Aorta (tissue), 5 donors: ENCODE measurements around the gene PADI2. TPM values are rescaled to one million over a fixed set of nuclear protein-coding genes. Genes with fewer than 3 reads are reported as not detected.

Experiments used
- ATAC-seq: fragments of 200-7000 bp; cut with Tn5 transposase; one replicate; pipeline ENCODE4 v1.9.1; 2022; ENCODE audit warnings: moderate library complexity; ENCODE audit not compliant: low FRiP score
- DNase-seq, 2 donors: peaks; one replicate each; pipeline ENCODE4 v3.0.0-alpha.2; 2020
- H3K27ac ChIP-seq, 2 donors: one replicate each; pipeline ENCODE4 v1.5.1; 2013; ENCODE audit warnings: low read length in 2 of 2, mild to moderate bottlenecking in 2 of 2, moderate library complexity in 2 of 2, control low read depth in 1 of 2, inconsistent platforms in 1 of 2, low read depth in 1 of 2
- H3K27me3 ChIP-seq, 2 donors: one replicate each; pipeline ENCODE4 v1.6.1; 2013; ENCODE audit warnings: control low read depth in 1 of 2, low read length in 1 of 2, mild to moderate bottlenecking in 1 of 2, moderate library complexity in 1 of 2; ENCODE audit not compliant: insufficient read depth in 2 of 2, control insufficient read depth in 1 of 2
- H3K36me3 ChIP-seq, 2 donors: one replicate each; pipeline ENCODE4 v1.6.1; 2013; ENCODE audit warnings: control low read depth in 1 of 2, low read length in 1 of 2, mild to moderate bottlenecking in 1 of 2; ENCODE audit not compliant: insufficient read depth in 2 of 2, control insufficient read depth in 1 of 2
- H3K4me1 ChIP-seq, 2 donors: one replicate each; pipeline ENCODE4 v1.6.1; 2013; ENCODE audit warnings: low read length in 2 of 2, control low read depth in 1 of 2, mild to moderate bottlenecking in 1 of 2, moderate library complexity in 1 of 2; ENCODE audit not compliant: insufficient read depth in 2 of 2, control insufficient read depth in 1 of 2
- H3K4me3 ChIP-seq, 2 donors: one replicate each; pipeline ENCODE4 v1.5.1; 2013; ENCODE audit warnings: low read length in 2 of 2, control low read depth in 1 of 2, mild to moderate bottlenecking in 1 of 2
- H3K9me3 ChIP-seq: one replicate; pipeline ENCODE4 v1.6.1; 2013; ENCODE audit warnings: mild to moderate bottlenecking, low read length; ENCODE audit not compliant: control insufficient read depth
- WGBS, 2 donors: extraction: QIAGEN DNeasy Blood & Tissue Kit; methylation state at CpG; one replicate each; pipeline ENCODE4 v1.1.7; 2013; 5-methylcytosine and 5-hydroxymethylcytosine counted together
- intact Hi-C, 2 donors: fragments of 100-400 bp; cut with DNase I; formaldehyde crosslinking; loops; one replicate each; pipeline versions ENCODE4 v1.14.2 to v1.15.0; 2022
- polyA plus RNA-seq, 2 donors: library from polyadenylated mRNA; stranded (reverse); fragments of 200-250 nt; gene quantifications; one replicate each; pipeline ENCODE4 v1.2.3, GENCODE V29; 2013
- total RNA-seq, 2 donors: library from RNA; stranded (reverse); fragmentation: NEBNext Ultra II Directional; extraction: Animal tissue kit (Norgen Biotek cat#: 25700); gene quantifications; one replicate each; pipeline ENCODE4 v1.2.1, GENCODE V29; 2021
- donor health status: healthy with polysubstance abuse.
- donor health status: Bipolar disorder and iron deficiency.
- donor health status: DM: no; HTN: no; CAD: no.
- donor health status: DM: no; HTN: no; CAD: no.
- donor health status: DM: yes; HTN: yes; CAD: no.

PADI2 gene
- total and polyA plus RNA-seq, 4 donors: 0.87 to 2.9 (median 2.0) TPM

- H3K27me3 ChIP-seq: no peaks in the 10 kb centered on the region
- ATAC-seq (no peak), DNase-seq (no peak)
- no peaks in the 10 kb centered on the region for H3K9me3 ChIP-seq
- intact Hi-C loops: no loop called here
- no peak overlapping the region for H3K27ac ChIP-seq
- no peaks in the 10 kb centered on the region for H3K4me1 ChIP-seq
- no peak overlapping the region for H3K4me3 ChIP-seq
- 66 to 69% methylated on average over 1 of the region's 1 CpG for WGBS, 2 donors
- H3K36me3 ChIP-seq: peaks cover 3 to 6% of the 10 kb centered on the region in 2 donors
These were observed 79.1 kb downstream of the PADI2 start for GRCh38 chr1:17040135-17040534.

GRCh38 chr1:17039522-17039921 is 79.7 kb downstream of the PADI2 start:
- Histone ChIP-seq H3K4me3 (no peak overlapping the region), H3K4me1 (no peaks in the 10 kb centered on the region), H3K36me3 (peaks cover 3 to 6% of the 10 kb centered on the region in 2 donors), H3K9me3 (no peaks in the 10 kb centered on the region), H3K27ac (no peak overlapping the region), H3K27me3 (no peaks in the 10 kb centered on the region)
- intact Hi-C loops: no loop called here
- no peak for ATAC-seq
- WGBS, 2 donors: 93 to 100% methylated on average over 2 of the region's 2 CpGs
- DNase-seq: no peak

- Histone ChIP-seq H3K36me3 (peaks cover under 1 to 3% of the 10 kb centered on the region in 2 donors), H3K27ac (no peak overlapping the region), H3K4me1 (no peaks in the 10 kb centered on the region), H3K27me3 (no peaks in the 10 kb centered on the region), H3K9me3 (no peaks in the 10 kb centered on the region), H3K4me3 (no peak overlapping the region)
- DNase-seq (no peak), ATAC-seq (no peak)
- WGBS, 2 donors: 80 to 86% methylated on average over 4 of the region's 4 CpGs
- intact Hi-C loops: no loop called here
These were observed 85.8 kb downstream of the PADI2 start for GRCh38 chr1:17033481-17033880.

- Histone ChIP-seq H3K27ac (no peak overlapping the region), H3K27me3 (no peaks in the 10 kb centered on the region), H3K9me3 (no peaks in the 10 kb centered on the region), H3K4me1 (no peaks in the 10 kb centered on the region), H3K4me3 (no peak overlapping the region), H3K36me3 (peaks cover 3 to 6% of the 10 kb centered on the region in 2 donors)
- no peak for DNase-seq
- 92 to 95% methylated on average over 3 of the region's 3 CpGs for WGBS, 2 donors
- intact Hi-C loops: no loop called here
- no peak for ATAC-seq
These were observed 86.5 kb downstream of the PADI2 start for GRCh38 chr1:17032741-17033140.

GRCh38 chr1:17031436-17031835 is 87.8 kb downstream of the PADI2 start:
- DNase-seq (no peak), ATAC-seq (no peak)
- intact Hi-C loops: no loop called here
- H3K4me1 ChIP-seq: no peaks in the 10 kb centered on the region
- H3K4me3 ChIP-seq: no peak overlapping the region
- WGBS, 2 donors: 88 to 92% methylated on average over 4 of the region's 4 CpGs
- no peaks in the 10 kb centered on the region for H3K9me3 ChIP-seq
- no peaks in the 10 kb centered on the region for H3K27me3 ChIP-seq
- peaks cover 7 to 9% of the 10 kb centered on the region in 2 donors for H3K36me3 ChIP-seq
- no peak overlapping the region for H3K27ac ChIP-seq

GRCh38 chr1:17030206-17030605 is 89.0 kb downstream of the PADI2 start:
- Histone ChIP-seq H3K4me3 (no peak overlapping the region), H3K4me1 (no peaks in the 10 kb centered on the region), H3K9me3 (no peaks in the 10 kb centered on the region), H3K27me3 (no peaks in the 10 kb centered on the region), H3K27ac (no peak overlapping the region), H3K36me3 (peaks cover 10 to 13% of the 10 kb centered on the region in 2 donors)
- DNase-seq (no peak), ATAC-seq (no peak)
- intact Hi-C loops: no loop called here
- WGBS, 2 donors: 77 to 82% methylated on average over 4 of the region's 4 CpGs

GRCh38 chr1:17028662-17029188 is 90.5 kb downstream of the PADI2 start:
- peaks cover 10 to 19% of the 10 kb centered on the region in 2 donors for H3K36me3 ChIP-seq
- DNase-seq: no peak
- no peak overlapping the region for H3K4me3 ChIP-seq
- H3K9me3 ChIP-seq: no peaks in the 10 kb centered on the region
- intact Hi-C loops: no loop called here
- H3K27me3 ChIP-seq: no peaks in the 10 kb centered on the region
- H3K4me1 ChIP-seq: no peaks in the 10 kb centered on the region
- 58 to 62% methylated on average over 5 of the region's 5 CpGs for WGBS, 2 donors
- ATAC-seq: no peak
- H3K27ac ChIP-seq: no peak overlapping the region

- Histone ChIP-seq H3K9me3 (no peaks in the 10 kb centered on the region), H3K4me1 (no peaks in the 10 kb centered on the region), H3K27me3 (no peaks in the 10 kb centered on the region), H3K27ac (no peak overlapping the region), H3K36me3 (peaks cover 10 to 19% of the 10 kb centered on the region in 2 donors), H3K4me3 (no peak overlapping the region)
- 66% methylated on average over 2 of the region's 2 CpGs for WGBS, 2 donors
- ATAC-seq (no peak), DNase-seq (no peak)
- intact Hi-C loops: no loop called here
These were observed 91.4 kb downstream of the PADI2 start for GRCh38 chr1:17027900-17028299.

GRCh38 chr1:17027403-17027802 is 91.8 kb downstream of the PADI2 start:
- DNase-seq (no peak), ATAC-seq (no peak)
- no peak overlapping the region for H3K27ac ChIP-seq
- no peak overlapping the region for H3K4me3 ChIP-seq
- no peaks in the 10 kb centered on the region for H3K27me3 ChIP-seq
- H3K9me3 ChIP-seq: no peaks in the 10 kb centered on the region
- H3K36me3 ChIP-seq: peaks cover 10 to 18% of the 10 kb centered on the region in 2 donors
- intact Hi-C loops: no loop called here
- 74 to 78% methylated on average over 5 of the region's 5 CpGs for WGBS, 2 donors
- no peaks in the 10 kb centered on the region for H3K4me1 ChIP-seq
